H1 (cell line): ENCODE results near the gene UTS2B. TPM values are rescaled to one million over a fixed set of nuclear protein-coding genes. Genes with fewer than 3 reads are reported as not detected.

Source experiments
- CTCF ChIA-PET: fragments of 300-600 bp; sonication (Branson Sonifier 250); formaldehyde crosslinking; loops from one replicate; lab custom pipeline; 2021; ENCODE audit not compliant: partially characterized antibody; lab: Charles Lee
- POLR2A ChIA-PET: fragments of 300-600 bp; sonication (Branson Sonifier 250); formaldehyde crosslinking; loops from one replicate; lab custom pipeline; 2021; ENCODE audit warnings: inconsistent platforms; ENCODE audit not compliant: partially characterized antibody; lab: Charles Lee
- DNase-seq, 2 experiments: peaks; one replicate each; pipeline versions ENCODE4 v3.0.0 to v3.0.0-alpha.2; 2010 to 2022; ENCODE audit warnings: low spot score in 2 of 2, low read depth in 1 of 2, mixed read lengths in 1 of 2
- FAIRE-seq: peaks from 2 replicates; lab custom pipeline; 2011; peaks lifted over from hg19 to GRCh38; lab: Jason Lieb, UNC
- H2AFZ ChIP-seq: 2 replicates; pipeline ENCODE4 v1.8.1; 2012; ENCODE audit warnings: low read length, inconsistent platforms
- H2AK5ac ChIP-seq: 2 replicates; pipeline ENCODE4 v1.6.1; 2013; ENCODE audit warnings: low read depth, low read length
- H2BK120ac ChIP-seq: replicated peaks from 2 replicates; pipeline ENCODE3; 2013; ENCODE audit warnings: low read depth, low read length, inconsistent platforms
- H2BK12ac ChIP-seq: 2 replicates; pipeline ENCODE4 v1.6.1; 2013; ENCODE audit warnings: low read depth, low read length
- H2BK15ac ChIP-seq: 2 replicates; pipeline ENCODE4 v1.6.1; 2013; ENCODE audit warnings: low read length
- H2BK20ac ChIP-seq: 2 replicates; pipeline ENCODE4 v1.6.1; 2013; ENCODE audit warnings: low read length
- H2BK5ac ChIP-seq: 2 replicates; pipeline ENCODE4 v1.6.1; 2013; ENCODE audit warnings: low read depth, low read length
- H3K14ac ChIP-seq: 2 replicates; pipeline ENCODE4 v1.6.1; 2013; ENCODE audit warnings: inconsistent platforms; ENCODE audit not compliant: insufficient read length
- H3K18ac ChIP-seq: 2 replicates; pipeline ENCODE4 v1.6.1; 2013; ENCODE audit warnings: low read length; ENCODE audit errors: extremely low read depth
- H3K23ac ChIP-seq: 2 replicates; pipeline ENCODE4 v1.6.1; 2013; ENCODE audit warnings: inconsistent platforms; ENCODE audit not compliant: insufficient read length
- H3K23me2 ChIP-seq: 2 replicates; pipeline ENCODE4 v1.6.1; 2013; ENCODE audit warnings: low read depth, low read length
- H3K27ac ChIP-seq: 2 replicates; pipeline ENCODE4 v1.6.1; 2011; ENCODE audit warnings: low read depth, low read length, inconsistent platforms
- H3K27me3 ChIP-seq, 4 experiments: replicated peaks in 1 of 4; 1 replicate in 1 of 4; 2 replicates in 3 of 4; pipeline versions ENCODE4 v1.6.1 to v1.8.1; 2011 to 2013; ENCODE audit warnings: low read length in 3 of 4, mild to moderate bottlenecking in 3 of 4, inconsistent platforms in 2 of 4, mixed read lengths in 2 of 4, moderate library complexity in 1 of 4; ENCODE audit not compliant: control insufficient read depth in 3 of 4, insufficient read depth in 3 of 4; ENCODE audit errors: extremely low read depth in 1 of 4
- H3K36me3 ChIP-seq, 4 experiments: 2 replicates each; pipeline versions ENCODE4 v1.6.1 to v1.8.1; 2011 to 2013; ENCODE audit warnings: mild to moderate bottlenecking in 4 of 4, low read length in 3 of 4, moderate library complexity in 2 of 4, control low read depth in 1 of 4, inconsistent platforms in 1 of 4; ENCODE audit not compliant: insufficient read depth in 4 of 4, control insufficient read depth in 2 of 4
- H3K4ac ChIP-seq: replicated peaks from 2 replicates; pipeline ENCODE3; 2013; ENCODE audit warnings: low read length, low read depth, mixed read lengths, inconsistent platforms; ENCODE audit not compliant: insufficient read length
- H3K4me1 ChIP-seq, 4 experiments: replicated peaks in 1 of 4; 1 replicate in 1 of 4; 2 replicates in 3 of 4; pipeline versions ENCODE4 v1.6.1 to v1.8.1; 2011 to 2013; ENCODE audit warnings: low read length in 3 of 4, inconsistent platforms in 2 of 4, mixed read lengths in 1 of 4; ENCODE audit not compliant: insufficient read depth in 4 of 4, control insufficient read depth in 3 of 4
- H3K4me2 ChIP-seq, 2 experiments: 2 replicates each; pipeline versions ENCODE4 v1.6.1 to v1.8.1; 2011 to 2013; ENCODE audit warnings: low read depth in 2 of 2, low read length in 2 of 2, control low read depth in 1 of 2, inconsistent platforms in 1 of 2, mild to moderate bottlenecking in 1 of 2; ENCODE audit not compliant: insufficient read depth in 1 of 2
- H3K4me3 ChIP-seq, 4 experiments: fragments of 200-600, 300-600 bp in 1 of 4; sonication (generic), shearing (Covaris generic), sonication (Bioruptor Twin) in 1 of 4; 2 replicates each; pipeline versions ENCODE4 v1.5.1 to v1.8.1; 2011 to 2016; ENCODE audit warnings: low read length in 4 of 4, low read depth in 3 of 4, control low read depth in 2 of 4, inconsistent platforms in 2 of 4, mild to moderate bottlenecking in 2 of 4, mixed read lengths in 1 of 4, moderate library complexity in 1 of 4; ENCODE audit not compliant: insufficient read depth in 2 of 4; ENCODE audit errors: extremely low read depth in 1 of 4
- H3K56ac ChIP-seq: replicated peaks from 2 replicates; pipeline ENCODE3; 2013; ENCODE audit warnings: low read depth, mild to moderate bottlenecking, mixed read lengths, low read length, inconsistent platforms; ENCODE audit not compliant: insufficient read length
- H3K79me1 ChIP-seq: 2 replicates; pipeline ENCODE4 v1.6.1; 2013; ENCODE audit warnings: low read depth, low read length, control low read depth
- H3K79me2 ChIP-seq, 2 experiments: 2 replicates each; pipeline versions ENCODE4 v1.6.1 to v1.8.1; 2012 to 2013; ENCODE audit warnings: low read length in 2 of 2, mild to moderate bottlenecking in 2 of 2, inconsistent platforms in 1 of 2; ENCODE audit not compliant: insufficient read depth in 2 of 2, control insufficient read depth in 1 of 2
- H3K9ac ChIP-seq, 4 experiments: replicated peaks in 1 of 4; 1 replicate in 1 of 4; 2 replicates in 3 of 4; pipeline versions ENCODE4 v1.6.1 to v1.8.1; 2011 to 2013; ENCODE audit warnings: low read depth in 3 of 4, low read length in 3 of 4, control low read depth in 2 of 4, mild to moderate bottlenecking in 2 of 4, moderate library complexity in 2 of 4, inconsistent platforms in 1 of 4; ENCODE audit errors: extremely low read depth in 1 of 4
- H3K9me3 ChIP-seq, 2 experiments: 2 replicates each; pipeline versions ENCODE4 v1.6.1 to v1.8.1; 2012 to 2013; ENCODE audit warnings: mild to moderate bottlenecking in 2 of 2, moderate library complexity in 2 of 2, control low read depth in 1 of 2, inconsistent platforms in 1 of 2, low read depth in 1 of 2, low read length in 1 of 2, mixed read lengths in 1 of 2; ENCODE audit not compliant: insufficient read depth in 2 of 2
- H4K20me1 ChIP-seq, 2 experiments: replicated peaks in 1 of 2; 2 replicates each; pipeline versions ENCODE3 to v1.8.1; 2011 to 2013; ENCODE audit warnings: inconsistent platforms in 2 of 2, low read length in 2 of 2, mild to moderate bottlenecking in 1 of 2; ENCODE audit not compliant: insufficient read depth in 2 of 2, control insufficient read depth in 1 of 2
- H4K5ac ChIP-seq: 2 replicates; pipeline ENCODE4 v1.6.1; 2013; ENCODE audit warnings: low read length, low read depth, mixed read lengths, inconsistent platforms; ENCODE audit not compliant: insufficient read length
- H4K8ac ChIP-seq: 2 replicates; pipeline ENCODE4 v1.8.0; 2013; ENCODE audit warnings: mild to moderate bottlenecking, moderate library complexity, low read length, inconsistent platforms; ENCODE audit not compliant: insufficient read depth; ENCODE audit errors: extremely low read depth
- H4K91ac ChIP-seq: replicated peaks from 2 replicates; pipeline ENCODE3; 2013; ENCODE audit warnings: low read length, mixed read lengths, inconsistent platforms; ENCODE audit not compliant: insufficient read length
- BRCA1 ChIP-seq: IDR thresholded peaks from 2 replicates; pipeline ENCODE4 v1.6.1; 2012; ENCODE audit warnings: low read depth, low read length, improper control_type of control experiment
- MAFK ChIP-seq: IDR thresholded peaks from 2 replicates; pipeline ENCODE4 v1.6.1; 2012; ENCODE audit warnings: low read depth, mild to moderate bottlenecking, improper control_type of control experiment, low read length
- SRF ChIP-seq: IDR thresholded peaks from 2 replicates; pipeline ENCODE4 v1.6.1; 2011; ENCODE audit warnings: mild to moderate bottlenecking, low read depth, low read length, moderate library complexity
- TEAD4 ChIP-seq: IDR thresholded peaks from 2 replicates; pipeline ENCODE4 v1.6.1; 2012; ENCODE audit warnings: low read depth, low read length, inconsistent platforms, mixed read lengths
- YY1 ChIP-seq: IDR thresholded peaks from 2 replicates; pipeline ENCODE4 v1.6.1; 2011; ENCODE audit warnings: low read depth, mild to moderate bottlenecking, low read length
- WGBS, 2 experiments: shearing (Covaris generic) in 1 of 2; methylation state at CpG; one replicate each; pipeline versions ENCODE4 v1.1.6 to v1.1.7; 2013 to 2015; ENCODE audit warnings: low lambda C conversion rate in 2 of 2, mixed read lengths in 2 of 2, inconsistent platforms in 1 of 2, low coverage in 1 of 2, missing lambda C conversion rate in 1 of 2; ENCODE audit not compliant: insufficient replicate concordance in 2 of 2, insufficient coverage in 1 of 2, insufficient read length in 1 of 2; ENCODE audit errors: extremely low coverage in 1 of 2, missing lambda C conversion rate in 1 of 2; 5-methylcytosine and 5-hydroxymethylcytosine counted together
- polyA plus RNA-seq, 7 experiments: library from polyadenylated mRNA; depleted of rRNA in 3 of 7; stranded (reverse) in 5 of 7; unstranded in 2 of 7; fragments of >200 nt in 5 of 7; fragments of 200-250 nt in 2 of 7; gene quantifications; 1 replicate in 5 of 7; 2 replicates in 1 of 7; 4 replicates in 1 of 7; pipeline versions ENCODE4 v1.2.1 to v1.2.3, GENCODE V29; 2011 to 2013; ENCODE audit warnings: missing spikeins in 2 of 7, mixed read lengths in 2 of 7
- total RNA-seq: library from RNA; stranded (reverse); fragmentation: NEBNext Ultra II Directional; extraction: Animal tissue kit (Norgen Biotek cat#: 25700); gene quantifications from 2 replicates; pipeline ENCODE4 v1.2.1, GENCODE V29; 2021
- TF ChIP-seq, protein P1 (sequence below): IDR thresholded peaks from 2 replicates; pipeline ENCODE4 v1.6.1; 2011; ENCODE audit warnings: low read length, improper control_type of control experiment

Gene UTS2B
- total and polyA plus RNA-seq, 2 of the 8 experiments (the other 6 are each of a cell fraction or from before 2014, with no cell fraction given): not detected

DNA sequence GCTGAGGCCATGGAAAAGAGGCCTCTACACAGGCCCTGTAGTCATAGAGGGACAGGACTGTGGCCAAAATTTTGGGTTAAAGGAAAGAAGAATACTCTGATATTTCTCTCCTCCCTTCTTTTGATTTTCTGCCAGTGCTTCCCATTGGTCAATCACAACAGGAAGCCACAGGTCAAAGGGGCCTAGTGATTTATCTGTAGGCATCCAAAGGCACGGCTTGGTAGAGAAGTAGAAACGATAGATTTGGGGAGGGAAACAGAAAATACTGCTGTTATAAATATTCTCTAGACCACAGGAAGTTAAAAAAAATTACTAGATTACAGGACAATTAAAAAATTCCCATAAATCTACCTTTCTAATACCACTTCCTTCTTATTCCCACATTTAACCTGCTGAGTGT is 2.8 kb downstream of the UTS2B start:
- Histone ChIP-seq H3K9ac (no peak overlapping the region), H3K14ac (no peak overlapping the region), H3K23me2 (peaks cover 5% of the 10 kb centered on the region; the same call in 1 of the 2 replicates), H3K56ac (no peak overlapping the region), H2BK15ac (no peak overlapping the region), H3K4me2 (no peak overlapping the region), H3K79me2 (peaks cover 0 to 16% of the 10 kb centered on the region in 2 experiments; a peak in 2 of 4 replicates), H2AFZ (no peak overlapping the region), H3K9me3 (no peaks in the 10 kb centered on the region), H2BK120ac (no peak overlapping the region), H4K91ac (no peak overlapping the region), H3K18ac (no peak overlapping the region), H4K8ac (no peak overlapping the region), H4K5ac (no peak overlapping the region), H3K4ac (no peak overlapping the region), H3K27ac (no peak overlapping the region), H2BK12ac (no peak overlapping the region), H2AK5ac (no peak overlapping the region), H2BK20ac (no peak overlapping the region), H3K79me1 (no peaks in the 10 kb centered on the region), H2BK5ac (no peak overlapping the region), H4K20me1 (no peaks in the 10 kb centered on the region), H3K27me3 (peaks cover 2 to 14% (median 11%) of the 10 kb centered on the region in 4 experiments), H3K4me3 (no peak overlapping the region), H3K4me1 (peaks cover 0 to 11% (median 6%) of the 10 kb centered on the region in 4 experiments; a peak in 6 of 7 replicates), H3K23ac (no peak overlapping the region), H3K36me3 (no peaks in the 10 kb centered on the region)
- no peak for FAIRE-seq
- 44% methylated on average over 2 of the region's 2 CpGs; no CpG with 5 or more reads in 1 of the 2 experiments for WGBS, 2 experiments
- POLR2A ChIA-PET: no interaction called here
- no peak for DNase-seq
- CTCF ChIA-PET: no interaction called here
- TF ChIP-seq SRF (no peak), BRCA1 (no peak), MAFK (no peak), YY1 (no peak), TEAD4 (no peak)
- TF ChIP-seq, protein P1, sequence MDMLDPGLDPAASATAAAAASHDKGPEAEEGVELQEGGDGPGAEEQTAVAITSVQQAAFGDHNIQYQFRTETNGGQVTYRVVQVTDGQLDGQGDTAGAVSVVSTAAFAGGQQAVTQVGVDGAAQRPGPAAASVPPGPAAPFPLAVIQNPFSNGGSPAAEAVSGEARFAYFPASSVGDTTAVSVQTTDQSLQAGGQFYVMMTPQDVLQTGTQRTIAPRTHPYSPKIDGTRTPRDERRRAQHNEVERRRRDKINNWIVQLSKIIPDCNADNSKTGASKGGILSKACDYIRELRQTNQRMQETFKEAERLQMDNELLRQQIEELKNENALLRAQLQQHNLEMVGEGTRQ: no peak
